ENCODE data around the gene ANGPTL5.

- TF ChIP-seq CTCF (IDR thresholded peaks at IDR 0.05) (no peak), POLR2A (IDR thresholded peaks at IDR 0.05) (no peak), EP300 (IDR thresholded peaks at IDR 0.05) (no peak)
These were observed 30.7 kb downstream of the ANGPTL5 start for GRCh38 chr11:101885631-101886030.

Data from tibial nerve (tissue), 4 donors.